ENCODE results near the gene CTBP1.

CTBP1 gene

DNA sequence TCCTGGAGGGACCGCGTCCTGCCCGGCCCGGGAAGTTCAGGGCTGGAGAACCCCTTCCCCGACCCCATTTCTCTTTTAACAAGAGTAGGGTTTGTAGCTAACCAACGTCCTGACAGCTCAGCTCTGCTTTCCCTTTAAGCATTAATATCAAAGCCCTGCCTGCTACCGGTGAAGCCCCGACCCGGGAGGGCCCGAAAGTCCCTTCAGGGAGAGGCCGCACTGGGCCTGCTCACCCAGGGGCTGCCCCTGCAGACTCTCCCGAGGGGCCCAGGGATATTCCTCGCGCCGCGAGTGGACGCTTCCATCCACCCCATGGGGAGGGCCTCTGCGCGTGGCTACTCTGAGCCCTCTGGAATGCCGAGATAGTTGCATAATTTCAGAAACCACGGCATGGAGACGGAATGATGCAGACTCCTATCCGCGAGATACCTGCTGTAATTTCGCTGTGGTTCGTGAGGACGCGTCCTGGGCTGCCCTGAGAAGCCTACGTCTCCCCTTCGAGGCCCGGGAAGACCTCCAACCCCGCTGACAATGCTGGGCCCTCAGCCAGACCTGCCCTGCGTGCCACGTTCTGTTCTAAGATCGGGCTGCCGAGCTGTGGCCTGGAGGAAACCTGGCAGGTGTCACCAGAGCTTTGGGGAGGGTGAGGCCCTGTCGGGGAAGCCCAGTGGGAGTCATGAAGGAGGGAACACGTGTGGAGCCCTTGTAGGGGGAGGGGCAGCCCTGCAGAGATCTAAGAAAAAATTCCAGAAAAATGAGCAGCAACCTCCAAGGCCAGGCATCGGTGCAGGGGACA is 999 bp upstream of the CTBP1 start:
- peak; percentile 31 for DNase-seq (ENCODE audit: low spot score)

GRCh38 chr4:1249148-1249730 is 309 bp upstream of the CTBP1 start:
- DNase-seq (ENCODE audit: low spot score): peak; percentile 77

GRCh38 chr4:1247864-1248244 is 1.1 kb downstream of the CTBP1 start:
- DNase-seq (ENCODE audit: low spot score): no peak

DNA sequence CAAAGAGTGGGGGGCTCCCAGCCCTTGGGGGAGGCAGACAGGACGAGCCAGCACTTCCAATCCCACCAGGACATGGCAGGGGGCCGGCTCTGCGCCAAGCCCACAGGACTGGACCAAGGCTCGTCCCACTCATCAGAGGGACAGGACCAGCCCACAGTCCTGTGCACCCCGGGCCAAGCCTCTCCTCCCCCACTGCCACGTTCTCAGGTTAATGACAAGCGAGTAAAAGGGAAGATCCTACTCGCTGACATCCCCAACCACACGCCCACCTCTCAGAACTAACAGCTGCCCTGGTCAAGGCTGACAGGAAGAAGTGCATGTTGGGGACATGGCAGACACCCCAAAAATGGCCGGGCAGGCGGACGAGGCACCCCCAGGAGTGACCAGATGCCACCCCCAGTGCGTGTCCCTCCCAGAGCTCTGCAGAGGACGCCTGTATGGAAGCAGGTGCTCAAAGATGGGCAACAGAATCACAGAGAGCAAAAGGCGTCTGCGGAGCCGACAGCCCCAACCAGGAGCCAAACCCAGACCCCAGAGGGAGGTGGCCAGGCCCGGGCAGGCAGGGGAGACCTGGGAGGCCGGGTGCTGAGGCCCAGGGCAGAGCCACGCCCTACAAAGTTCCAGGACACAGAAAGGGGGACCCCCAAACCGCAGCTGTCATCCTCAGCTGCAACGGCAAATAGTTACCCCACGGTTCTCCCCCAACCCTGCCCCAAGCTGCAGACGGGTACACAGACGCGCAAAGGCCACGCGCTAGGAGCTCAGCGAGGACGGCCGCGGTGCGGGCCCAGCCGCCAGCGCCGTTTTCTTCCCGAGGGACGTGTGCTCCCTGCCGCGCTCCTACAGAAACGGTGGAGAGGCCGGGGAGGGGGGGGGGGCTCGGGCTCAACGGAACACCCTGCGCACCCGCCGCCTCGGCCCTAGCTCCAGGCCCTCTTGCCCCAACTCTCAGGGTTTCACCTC is 1.7 kb downstream of the CTBP1 start:
- no peak for DNase-seq (ENCODE audit: low spot score)

GRCh38 chr4:1246111-1246881 is 2.6 kb downstream of the CTBP1 start:
- no peak for DNase-seq (ENCODE audit: low spot score)

DNA sequence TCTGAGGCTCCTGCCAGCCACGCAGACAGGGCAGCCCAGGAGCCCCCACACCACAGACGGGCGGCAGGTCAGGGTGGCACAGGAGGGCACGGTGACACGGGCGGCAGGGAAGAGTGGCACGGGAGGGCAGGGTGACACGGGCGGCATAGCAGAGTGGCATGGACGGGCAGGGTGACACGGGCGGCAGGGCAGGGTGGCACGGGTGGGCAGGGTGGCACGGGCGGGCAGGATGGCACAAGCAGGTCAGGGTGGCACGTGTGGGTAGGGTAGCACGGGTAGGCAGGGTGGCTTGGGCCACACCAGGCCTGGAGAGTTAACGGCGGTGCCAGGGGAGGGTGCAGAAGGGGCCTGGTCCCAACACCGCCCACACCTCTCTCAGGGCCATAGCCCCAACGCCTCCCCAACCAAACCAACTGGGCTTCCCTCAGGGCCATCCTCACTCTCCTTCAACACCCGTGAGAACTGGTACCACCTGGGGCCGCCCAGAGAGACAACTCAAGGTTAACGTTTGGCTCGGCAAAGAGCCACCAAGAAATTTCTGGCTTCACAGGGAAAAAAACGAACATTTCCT is 3.4 kb downstream of the CTBP1 start:
- no peak for DNase-seq (ENCODE audit: low spot score)

- no peak for DNase-seq (ENCODE audit: low spot score)
Observed at GRCh38 chr4:1244978-1245471, 3.9 kb downstream of the CTBP1 start.

GRCh38 chr4:1244081-1244977 is 4.6 kb downstream of the CTBP1 start:
- no peak for DNase-seq (ENCODE audit: low spot score)

- DNase-seq (ENCODE audit: low spot score): no peak
Observed at GRCh38 chr4:1243451-1244080, 5.4 kb downstream of the CTBP1 start.

DNA sequence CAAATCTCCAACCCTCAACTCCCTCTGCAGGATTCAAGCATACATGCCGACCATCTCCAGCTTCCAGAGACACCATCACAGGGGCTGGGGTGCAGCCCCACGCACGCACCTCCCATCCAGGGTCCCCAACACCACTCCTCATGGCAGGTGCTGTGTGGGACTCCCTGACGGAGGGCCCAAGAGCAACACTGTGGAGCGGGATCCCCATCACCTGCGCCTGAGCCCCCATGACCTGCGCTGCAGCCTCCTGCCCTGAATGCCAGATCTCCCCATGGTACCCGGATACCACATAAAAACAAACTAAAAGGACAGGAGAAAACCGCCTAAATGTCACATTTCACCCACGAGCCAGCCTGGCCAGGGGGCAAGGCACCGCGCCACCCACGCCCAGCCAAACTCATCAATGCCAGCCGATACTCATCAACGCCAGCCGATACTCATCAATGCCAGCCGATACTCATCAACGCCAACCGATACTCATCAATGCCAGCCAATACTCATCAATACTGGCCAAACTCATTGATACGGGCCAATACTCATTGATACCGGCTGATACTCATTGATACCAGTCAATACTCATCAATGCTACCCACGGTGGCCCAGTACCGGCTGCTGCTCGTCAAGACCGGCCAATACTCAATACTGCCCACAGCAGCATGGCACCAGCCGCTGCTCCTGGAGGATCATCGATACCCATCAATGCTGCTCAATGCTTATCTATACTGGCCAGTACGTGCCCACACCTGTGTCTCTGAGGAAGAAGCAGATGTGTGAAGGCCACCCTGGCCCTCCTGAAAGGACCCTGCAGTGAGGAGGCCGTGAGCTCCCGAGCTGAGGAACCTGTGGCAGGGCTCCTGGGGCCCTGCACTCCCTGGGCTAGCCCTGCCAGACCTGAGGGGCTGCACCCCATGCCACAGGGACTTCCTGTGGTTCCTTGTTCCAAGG is 6.2 kb downstream of the CTBP1 start:
- DNase-seq (ENCODE audit: low spot score): no peak

GRCh38 chr4:1241936-1242505 is 6.9 kb downstream of the CTBP1 start:
- no peak for DNase-seq (ENCODE audit: low spot score)

DNA sequence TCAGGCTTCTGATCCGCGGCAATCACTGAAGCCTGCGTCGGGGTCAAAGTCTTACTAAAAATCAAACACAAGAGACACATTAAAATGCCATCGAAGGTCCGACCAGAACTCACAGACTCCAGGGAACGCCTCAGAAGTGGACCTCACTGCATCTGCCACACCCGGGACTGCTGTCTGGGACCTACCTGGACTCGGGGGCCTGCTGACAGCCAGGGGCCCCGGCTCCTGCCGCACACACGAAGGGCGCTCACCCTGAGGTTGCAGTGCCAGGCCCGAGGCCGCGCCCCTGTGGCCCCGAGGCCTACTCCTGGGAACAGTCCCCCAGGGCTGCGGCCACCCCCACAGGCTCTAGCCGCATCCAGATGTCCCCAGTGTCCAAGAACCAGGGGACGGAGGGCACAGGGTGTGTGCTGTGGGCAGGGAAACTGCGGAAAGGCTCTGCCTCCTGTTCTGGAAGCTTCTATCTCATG is 7.4 kb downstream of the CTBP1 start:
- DNase-seq (ENCODE audit: low spot score): no peak

GRCh38 chr4:1240721-1241465 is 8.0 kb downstream of the CTBP1 start:
- DNase-seq (ENCODE audit: low spot score): no peak

GRCh38 chr4:1239950-1240307 is 9.0 kb downstream of the CTBP1 start:
- no peak for DNase-seq (ENCODE audit: low spot score)

GRCh38 chr4:1239141-1239949 is 9.6 kb downstream of the CTBP1 start:
- DNase-seq (ENCODE audit: low spot score): no peak

DNA sequence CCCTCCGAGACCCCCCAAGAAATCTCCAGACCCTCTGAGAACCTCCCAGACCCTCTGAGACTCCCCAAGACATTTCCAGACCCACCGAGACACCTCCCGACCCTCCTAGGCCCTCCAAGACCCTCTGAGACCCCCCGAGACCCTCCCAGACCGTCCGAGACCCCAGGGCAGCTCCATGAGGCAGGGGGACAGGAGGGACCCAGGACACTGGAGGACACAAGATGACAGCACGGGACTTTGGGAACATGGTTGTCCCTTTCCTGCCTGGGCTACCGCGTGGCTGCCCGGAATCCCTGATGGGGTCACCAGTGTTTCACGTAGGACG is 10.3 kb downstream of the CTBP1 start:
- no peak for DNase-seq (ENCODE audit: low spot score)

Data from activated CD4-positive, alpha-beta T cell treated with anti-CD3 and anti-CD28 coated beads, Interleukin-2, Interleukin-4, amounts not matched to agents 100 ng/mL and 50 ng/mL, durations not matched to agents 16 hours and 8 hours (primary cell).